ENCODE data around the gene RANBP2. TPM values are rescaled to one million over a fixed set of nuclear protein-coding genes. Genes with fewer than 3 reads are reported as not detected.

Gene RANBP2
- total RNA-seq, 1 experiment from 2014 or later = 91.4 TPM

DNA sequence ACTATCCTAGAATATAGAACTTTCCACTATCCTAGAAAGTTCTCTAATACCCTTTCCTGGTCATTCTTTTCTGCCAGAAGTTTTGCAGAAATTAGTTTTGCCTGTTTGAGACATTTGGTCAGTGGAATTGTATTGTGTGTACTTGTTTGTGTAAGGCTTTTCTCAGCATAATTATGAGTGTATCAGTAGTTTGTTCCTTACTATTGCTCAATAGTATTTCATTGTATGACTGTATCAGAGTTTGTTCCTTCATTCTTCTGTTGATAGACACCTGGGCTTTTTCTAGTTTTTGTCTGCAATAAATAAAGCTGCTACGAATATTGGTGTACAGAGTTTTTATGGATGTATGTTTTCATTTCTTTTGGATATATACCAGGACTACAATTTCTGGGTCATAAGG is 94.5 kb downstream of the RANBP2 start:
- Histone ChIP-seq H3K4ac (ENCODE audit: low read depth, low read length) (no peak overlapping the region), H2BK15ac (ENCODE audit: low read depth, low read length) (no peak overlapping the region), H3K79me1 (ENCODE audit: insufficient read depth, low read depth, low read length, poor library complexity, severe bottlenecking) (no peaks in the 10 kb centered on the region), H3K18ac (ENCODE audit: insufficient read length, low read depth, low read length) (no peak overlapping the region), H3K4me1 (ENCODE audit: insufficient read depth, low read length) (no peaks in the 10 kb centered on the region), H4K8ac (replicated peaks; ENCODE audit: insufficient read length, low read depth, low read length) (no peak overlapping the region), H4K91ac (ENCODE audit: insufficient read length, low read depth, low read length) (no peak overlapping the region), H2BK5ac (ENCODE audit: insufficient read length, low read length) (no peak overlapping the region), H3K23ac (ENCODE audit: insufficient read length, low read depth, low read length) (no peak overlapping the region), H2AFZ (ENCODE audit: low read length) (no peak overlapping the region), H4K5ac (ENCODE audit: insufficient read length, low read depth, low read length) (no peak overlapping the region), H3K23me2 (ENCODE audit: insufficient read length, low read depth, low read length, poor library complexity, severe bottlenecking) (no peaks in the 10 kb centered on the region), H3K9me3 (ENCODE audit: control insufficient read depth, low read depth, low read length) (no peaks in the 10 kb centered on the region), H3T11ph (ENCODE audit: low read length) (no peak overlapping the region), H3K79me2 (ENCODE audit: insufficient read depth, low read length) (no peaks in the 10 kb centered on the region; the same call in 1 of the 2 replicates), H2AK5ac (ENCODE audit: insufficient read length, low read length) (no peak overlapping the region), H3K14ac (ENCODE audit: insufficient read depth, low read length) (no peak overlapping the region), H2BK12ac (ENCODE audit: insufficient read length, low read depth, low read length) (no peak overlapping the region), H3K27me3 (ENCODE audit: insufficient read depth, low read length) (no peaks in the 10 kb centered on the region), H2BK20ac (ENCODE audit: low read depth, low read length, poor library complexity, severe bottlenecking) (no peak overlapping the region), H4K20me1 (ENCODE audit: control insufficient read depth, insufficient read depth, insufficient read length) (no peaks in the 10 kb centered on the region), H3K56ac (ENCODE audit: insufficient read length, low read depth, low read length) (no peak overlapping the region), H2BK120ac (ENCODE audit: low read depth, low read length, poor library complexity, severe bottlenecking) (no peak overlapping the region), H3K4me2 (ENCODE audit: insufficient read depth, insufficient read length, low read length) (no peak overlapping the region), H3K27ac (ENCODE audit: insufficient read length, low read depth, low read length) (no peak overlapping the region), H3K9ac (ENCODE audit: extremely low read depth, insufficient read length, low read length) (no peak overlapping the region)
- Mint-ChIP-seq H3K27me3 (ENCODE audit: low read depth) (no peaks in the 10 kb centered on the region), H3K9me3 (peaks cover 18% of the 10 kb centered on the region in 2 experiments), H3K4me3 (no peak overlapping the region), H3K36me3 (ENCODE audit: insufficient read depth in 1 of 3, low read depth in 3 of 3) (peaks cover 41 to 62% (median 49%) of the 10 kb centered on the region in 3 experiments), H3K4me1 (no peaks in the 10 kb centered on the region), H3K27ac (no peak overlapping the region)
- no peak for DNase-seq
- WGBS (ENCODE audit: extremely low coverage, insufficient read length, low lambda C conversion rate) = no CpG with 5 or more reads among the region's 1 CpG
- TF ChIP-seq, protein P1, sequence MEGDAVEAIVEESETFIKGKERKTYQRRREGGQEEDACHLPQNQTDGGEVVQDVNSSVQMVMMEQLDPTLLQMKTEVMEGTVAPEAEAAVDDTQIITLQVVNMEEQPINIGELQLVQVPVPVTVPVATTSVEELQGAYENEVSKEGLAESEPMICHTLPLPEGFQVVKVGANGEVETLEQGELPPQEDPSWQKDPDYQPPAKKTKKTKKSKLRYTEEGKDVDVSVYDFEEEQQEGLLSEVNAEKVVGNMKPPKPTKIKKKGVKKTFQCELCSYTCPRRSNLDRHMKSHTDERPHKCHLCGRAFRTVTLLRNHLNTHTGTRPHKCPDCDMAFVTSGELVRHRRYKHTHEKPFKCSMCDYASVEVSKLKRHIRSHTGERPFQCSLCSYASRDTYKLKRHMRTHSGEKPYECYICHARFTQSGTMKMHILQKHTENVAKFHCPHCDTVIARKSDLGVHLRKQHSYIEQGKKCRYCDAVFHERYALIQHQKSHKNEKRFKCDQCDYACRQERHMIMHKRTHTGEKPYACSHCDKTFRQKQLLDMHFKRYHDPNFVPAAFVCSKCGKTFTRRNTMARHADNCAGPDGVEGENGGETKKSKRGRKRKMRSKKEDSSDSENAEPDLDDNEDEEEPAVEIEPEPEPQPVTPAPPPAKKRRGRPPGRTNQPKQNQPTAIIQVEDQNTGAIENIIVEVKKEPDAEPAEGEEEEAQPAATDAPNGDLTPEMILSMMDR (conservative IDR thresholded peaks at IDR 0.05) = no peak

Measured in H9 (cell line).